Measurements from ENCODE around the gene DHX40.
"Not testable (repeated sequence)": the region's sequence is repeated elsewhere in the genome, so short reads cannot be mapped to it uniquely, and the experiment has no call there.

Gene DHX40

GRCh38 chr17:59652119-59652518, 86.7 kb downstream of the DHX40 start:
- DNase-seq = no peak
- Histone ChIP-seq H3K9me3 (ENCODE audit: severe bottlenecking) (peaks cover 9% of the 10 kb centered on the region), H3K36me3 (peaks cover 94% of the 10 kb centered on the region)

DNA sequence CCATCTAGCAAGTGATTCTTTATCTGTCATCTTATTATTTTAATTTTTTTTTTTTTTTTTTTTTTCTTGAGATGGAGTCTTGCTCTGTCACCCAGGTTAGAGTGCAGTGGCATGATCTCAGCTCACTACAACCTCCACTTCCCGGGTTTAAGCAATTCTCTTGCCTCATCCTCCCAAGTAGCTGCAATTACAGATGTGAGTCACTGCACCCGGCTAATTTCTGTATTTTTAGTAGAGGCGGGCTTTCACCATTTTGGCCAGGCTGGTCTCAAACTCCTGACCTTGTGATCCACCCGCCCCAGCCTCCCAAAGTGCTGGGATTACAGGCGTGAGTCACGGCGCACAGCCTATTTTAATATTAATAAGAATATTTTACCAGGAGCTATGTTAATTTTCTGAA, 91.2 kb downstream of the DHX40 start:
- not testable (repeated sequence) for H3K27me3 ChIP-seq (ENCODE audit: insufficient read depth, low read depth, severe bottlenecking); DNase-seq; H3K27ac ChIP-seq; H3K9me3 ChIP-seq (ENCODE audit: severe bottlenecking); H3K4me3 ChIP-seq (ENCODE audit: low read depth, low read length)
- peaks cover 91% of the 10 kb centered on the region for H3K36me3 ChIP-seq

More at GRCh38 chr17:59652119-59652518, 86.7 kb downstream of the DHX40 start:
- Histone ChIP-seq H3K27ac (no peak overlapping the region), H3K4me3 (ENCODE audit: low read depth, low read length) (no peak overlapping the region), H3K27me3 (ENCODE audit: insufficient read depth, low read depth, severe bottlenecking) (no peaks in the 10 kb centered on the region)
- TF ChIP-seq CTCF (IDR thresholded peaks at IDR 0.05; ENCODE audit: low read depth, low read length) = no peak
